Body of pancreas (tissue), 4 donors: ENCODE data around the gene METTL25B.

ENCODE experiments used
- POLR2A ChIP-seq, 3 donors: fragments of 450-650 bp; IDR thresholded peaks; one replicate each; pipeline ENCODE4 v1.6.1; 2016; ENCODE audit warnings: antibody characterized with exemption in 3 of 3, mild to moderate bottlenecking in 2 of 3
- TF ChIP-seq, protein P1 (sequence below), 7 experiments: fragments of 450-650 bp in 4 of 7; fragments of 200-600 bp in 3 of 7; sonication (generic) in 3 of 7; IDR thresholded peaks; one replicate each; pipeline ENCODE4 v1.5.1; 2016 to 2019; ENCODE audit warnings: antibody characterized with exemption in 7 of 7

DNA sequence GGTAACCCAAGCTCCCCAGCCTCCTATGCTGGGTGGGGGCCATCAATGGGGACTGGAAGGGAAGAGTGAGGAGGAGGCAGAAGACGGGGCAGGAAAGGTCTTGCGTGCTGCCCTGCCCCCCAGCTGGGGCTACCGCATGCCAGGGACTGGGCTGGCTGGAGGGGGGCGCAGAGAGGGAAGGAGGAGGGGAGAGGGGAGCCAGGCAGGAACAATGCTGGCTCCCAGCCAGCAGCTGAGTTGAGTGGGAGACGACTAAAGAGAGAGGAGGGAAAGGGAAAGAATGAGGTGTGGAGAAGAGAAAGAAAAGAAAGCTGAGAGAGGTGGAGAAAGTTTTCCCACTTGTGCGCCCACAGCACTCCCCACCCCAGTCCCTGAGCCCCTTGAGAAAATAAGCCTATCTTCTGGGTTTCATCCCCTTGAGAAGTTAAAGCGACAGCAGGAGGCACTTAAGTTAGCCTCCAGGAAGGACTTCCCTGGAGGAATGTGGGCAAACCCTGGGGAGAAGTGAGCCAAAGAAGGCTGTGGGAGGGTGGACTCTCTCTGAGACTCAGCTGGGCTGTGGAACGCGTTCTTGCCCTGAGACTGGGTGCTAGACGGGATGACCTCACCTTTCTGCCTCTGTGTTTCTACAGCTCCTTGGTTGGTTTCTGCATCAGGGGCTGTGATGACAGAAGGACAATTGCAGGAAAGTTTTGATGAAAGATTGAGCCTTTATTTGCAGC is 38.2 kb upstream of the METTL25B start:
- TF ChIP-seq, protein P1, sequence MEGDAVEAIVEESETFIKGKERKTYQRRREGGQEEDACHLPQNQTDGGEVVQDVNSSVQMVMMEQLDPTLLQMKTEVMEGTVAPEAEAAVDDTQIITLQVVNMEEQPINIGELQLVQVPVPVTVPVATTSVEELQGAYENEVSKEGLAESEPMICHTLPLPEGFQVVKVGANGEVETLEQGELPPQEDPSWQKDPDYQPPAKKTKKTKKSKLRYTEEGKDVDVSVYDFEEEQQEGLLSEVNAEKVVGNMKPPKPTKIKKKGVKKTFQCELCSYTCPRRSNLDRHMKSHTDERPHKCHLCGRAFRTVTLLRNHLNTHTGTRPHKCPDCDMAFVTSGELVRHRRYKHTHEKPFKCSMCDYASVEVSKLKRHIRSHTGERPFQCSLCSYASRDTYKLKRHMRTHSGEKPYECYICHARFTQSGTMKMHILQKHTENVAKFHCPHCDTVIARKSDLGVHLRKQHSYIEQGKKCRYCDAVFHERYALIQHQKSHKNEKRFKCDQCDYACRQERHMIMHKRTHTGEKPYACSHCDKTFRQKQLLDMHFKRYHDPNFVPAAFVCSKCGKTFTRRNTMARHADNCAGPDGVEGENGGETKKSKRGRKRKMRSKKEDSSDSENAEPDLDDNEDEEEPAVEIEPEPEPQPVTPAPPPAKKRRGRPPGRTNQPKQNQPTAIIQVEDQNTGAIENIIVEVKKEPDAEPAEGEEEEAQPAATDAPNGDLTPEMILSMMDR (IDR thresholded peaks at IDR 0.05), result no peak
- no peak for TF ChIP-seq POLR2A (IDR thresholded peaks at IDR 0.05)
